Activated CD4-positive, alpha-beta T cell treated with anti-CD3 and anti-CD28 coated beads for 48 hours (primary cell): ENCODE measurements around the gene PDGFC.

ENCODE experiments used
- DNase-seq: peaks from one replicate; pipeline ENCODE4 v3.0.0-alpha.2; 2020

The PDGFC gene

GRCh38 chr4:156971676-156972378 is at the start of gene PDGFC:
Gene PDGFC (minus strand): TSS chr4:156971799. CDS start chr4:156970903, 896 bp downstream.
- DNase-seq = peak; percentile 19

GRCh38 chr4:157020882-157021281 is 49.3 kb upstream of the PDGFC start:
- no peak for DNase-seq

GRCh38 chr4:157018920-157019490 is 47.4 kb upstream of the PDGFC start:
- DNase-seq = no peak

GRCh38 chr4:157014621-157015591 is 43.3 kb upstream of the PDGFC start:
- no peak for DNase-seq

GRCh38 chr4:157013656-157014055 is 42.1 kb upstream of the PDGFC start:
- DNase-seq = no peak

GRCh38 chr4:157012781-157013180 is 41.2 kb upstream of the PDGFC start:
- DNase-seq = no peak

GRCh38 chr4:157012296-157012695 is 40.7 kb upstream of the PDGFC start:
- DNase-seq = no peak

GRCh38 chr4:157010630-157011029 is 39.0 kb upstream of the PDGFC start:
- no peak for DNase-seq

- no peak for DNase-seq
Observed at GRCh38 chr4:157005831-157006230, 34.2 kb upstream of the PDGFC start.

GRCh38 chr4:157005193-157005592 is 33.6 kb upstream of the PDGFC start:
- DNase-seq = no peak

GRCh38 chr4:157004279-157005161 is 32.9 kb upstream of the PDGFC start:
- DNase-seq = no peak

- no peak for DNase-seq
Observed at GRCh38 chr4:156999175-156999517, 27.5 kb upstream of the PDGFC start.

GRCh38 chr4:156998500-156999174 is 27.0 kb upstream of the PDGFC start:
- DNase-seq = no peak

GRCh38 chr4:156992943-156993342 is 21.3 kb upstream of the PDGFC start:
- DNase-seq = no peak

GRCh38 chr4:156991161-156991560 is 19.6 kb upstream of the PDGFC start:
- DNase-seq = no peak

- no peak for DNase-seq
Observed at GRCh38 chr4:156983366-156983765, 11.8 kb upstream of the PDGFC start.

GRCh38 chr4:156981262-156981769 is 9.7 kb upstream of the PDGFC start:
- no peak for DNase-seq

GRCh38 chr4:156977435-156978160 is 6.0 kb upstream of the PDGFC start:
- no peak for DNase-seq

GRCh38 chr4:156976147-156976546 is 4.5 kb upstream of the PDGFC start:
- DNase-seq = no peak

GRCh38 chr4:156975686-156976085 is 4.1 kb upstream of the PDGFC start:
- DNase-seq = no peak

- no peak for DNase-seq
Observed at GRCh38 chr4:156974264-156974663, 2.7 kb upstream of the PDGFC start.
